OCI-LY7 (cell line): ENCODE measurements around the gene ZNF534. TPM values are rescaled to one million over a fixed set of nuclear protein-coding genes. Genes with fewer than 3 reads are reported as not detected.
"Not testable (repeated sequence)": the region's sequence is repeated elsewhere in the genome, so short reads cannot be mapped to it uniquely, and the experiment has no call there.

Experiments used
- BruUV-seq: library from RNA; stranded (reverse); fragments of 400-500 nt; replicated peaks from 2 replicates; lab custom pipeline; 2021; lab: Mats Ljungman, UMichigan
- CTCF ChIA-PET: fragments of 300-600 bp; sonication (Branson Sonifier 250); formaldehyde crosslinking; loops from one replicate; lab custom pipeline; 2022; ENCODE audit warnings: antibody characterized with exemption; ENCODE audit not compliant: unreplicated experiment; lab: Charles Lee
- POLR2A ChIA-PET: fragments of 300-600 bp; sonication (Branson Sonifier 250); formaldehyde crosslinking; loops from one replicate; lab custom pipeline; 2022; ENCODE audit warnings: antibody characterized with exemption; lab: Charles Lee
- DNase-seq: peaks from one replicate; pipeline ENCODE4 v3.0.0-alpha.2; 2015; ENCODE audit warnings: low spot score
- H2AFZ ChIP-seq: fragments of 200-600 bp; sonication (generic), shearing (Covaris generic); 2 replicates; pipeline ENCODE4 v1.6.1; 2014; ENCODE audit warnings: mild to moderate bottlenecking, antibody characterized with exemption, low read length, moderate library complexity
- H3K27ac ChIP-seq: fragments of 200-600 bp; sonication (generic); 2 replicates; pipeline ENCODE4 v1.5.1; 2014; ENCODE audit warnings: mixed run types, low read depth, mild to moderate bottlenecking, moderate library complexity, low read length, inconsistent platforms; ENCODE audit not compliant: poor library complexity, severe bottlenecking
- H3K36me3 ChIP-seq: fragments of 200-600 bp; sonication (generic); 2 replicates; pipeline ENCODE4 v1.6.1; 2014; ENCODE audit warnings: mild to moderate bottlenecking, antibody characterized with exemption, low read length, moderate library complexity, mixed read lengths; ENCODE audit not compliant: insufficient read depth
- H3K4me1 ChIP-seq: fragments of 200-600 bp; sonication (generic); 2 replicates; pipeline ENCODE4 v1.5.1; 2014; ENCODE audit warnings: mild to moderate bottlenecking, low read length; ENCODE audit not compliant: insufficient read depth, poor library complexity, severe bottlenecking
- H3K4me2 ChIP-seq: fragments of 200-600 bp; sonication (generic); 2 replicates; pipeline ENCODE4 v1.6.1; 2014; ENCODE audit warnings: mild to moderate bottlenecking, low read length
- H3K4me3 ChIP-seq: fragments of 200-600 bp; sonication (generic); 2 replicates; pipeline ENCODE4 v1.5.1; 2014; ENCODE audit warnings: mild to moderate bottlenecking, low read depth, low read length; ENCODE audit not compliant: poor library complexity, severe bottlenecking
- H3K79me2 ChIP-seq: fragments of 200-600 bp; sonication (generic); 2 replicates; pipeline ENCODE4 v1.6.1; 2016; ENCODE audit warnings: low read depth, mild to moderate bottlenecking, low read length, moderate library complexity, mixed read lengths; ENCODE audit not compliant: insufficient read depth
- H3K9me2 ChIP-seq: fragments of 200-600 bp; sonication (generic); 2 replicates; pipeline ENCODE4 v1.6.1; 2016; ENCODE audit warnings: mild to moderate bottlenecking, low read length, mixed read lengths; ENCODE audit not compliant: insufficient read depth
- H3K9me3 ChIP-seq: fragments of 200-600 bp; sonication (generic); 2 replicates; pipeline ENCODE4 v1.6.1; 2014; ENCODE audit warnings: mild to moderate bottlenecking, mixed run types, low read length, mixed read lengths
- H4K20me1 ChIP-seq: fragments of 200-600 bp; sonication (generic); 2 replicates; pipeline ENCODE4 v1.6.1; 2014; ENCODE audit warnings: mild to moderate bottlenecking, antibody characterized with exemption, low read length, moderate library complexity, mixed read lengths; ENCODE audit not compliant: insufficient read depth
- CTCF ChIP-seq: fragments of 200-600 bp; sonication (generic); conservative IDR thresholded peaks from 2 replicates; pipeline ENCODE4 v1.5.1; 2014; ENCODE audit warnings: mild to moderate bottlenecking, antibody characterized with exemption, low read length, moderate library complexity, mixed read lengths
- EZH2phosphoT487 ChIP-seq: fragments of 200-600 bp; sonication (generic); IDR thresholded peaks from 2 replicates; pipeline ENCODE4 v1.6.1; 2018; ENCODE audit warnings: low read depth, borderline replicate concordance, mild to moderate bottlenecking, mixed run types, antibody characterized with exemption, low read length, moderate library complexity, mixed read lengths
- intact Hi-C: fragments of 100-400 bp; cut with micrococcal nuclease; formaldehyde crosslinking; loops from one replicate; pipeline ENCODE4 v1.10.0; 2022; ENCODE audit not compliant: unreplicated experiment
- total RNA-seq, 2 experiments: library from RNA; depleted of rRNA in 1 of 2; stranded (reverse); fragments of >200 nt in 1 of 2; shearing (Covaris generic) in 1 of 2; gene quantifications; 2 replicates each; pipeline ENCODE4 v1.2.3, GENCODE V29; 2014 to 2022

ZNF534 gene
- total RNA-seq, 2 experiments from 2014 or later, result not detected

- H3K9me3 ChIP-seq, result no peaks in the 10 kb centered on the region
- H2AFZ ChIP-seq, result no peak overlapping the region
- BruUV-seq, result no TSS peak
- H3K27ac ChIP-seq, result no peak overlapping the region
- H3K36me3 ChIP-seq, result no peaks in the 10 kb centered on the region
- H3K79me2 ChIP-seq, result no peaks in the 10 kb centered on the region
- DNase-seq, result no peak
- H3K4me3 ChIP-seq, result no peak overlapping the region
- no peaks in the 10 kb centered on the region for H3K4me1 ChIP-seq
- ChIA-PET POLR2A (no interaction called here), CTCF (no interaction called here)
- TF ChIP-seq CTCF (no peak), EZH2phosphoT487 (no peak)
- H3K4me2 ChIP-seq, result no peak overlapping the region
- H3K9me2 ChIP-seq, result no peaks in the 10 kb centered on the region
- intact Hi-C loops, result no loop called here
- no peaks in the 10 kb centered on the region for H4K20me1 ChIP-seq
These were observed 65.6 kb downstream of the ZNF534 start for GRCh38 chr19:52494518-52494917.

- Histone ChIP-seq H3K9me3 (no peaks in the 10 kb centered on the region), H2AFZ (no peak overlapping the region), H3K4me3 (no peak overlapping the region), H3K4me2 (no peak overlapping the region), H3K4me1 (no peaks in the 10 kb centered on the region), H3K27ac (no peak overlapping the region), H3K79me2 (no peaks in the 10 kb centered on the region), H3K36me3 (no peaks in the 10 kb centered on the region), H3K9me2 (no peaks in the 10 kb centered on the region), H4K20me1 (no peaks in the 10 kb centered on the region)
- CTCF ChIA-PET, result no interaction called here
- no peak for DNase-seq
- TF ChIP-seq EZH2phosphoT487 (no peak), CTCF (no peak)
- POLR2A ChIA-PET, result no interaction called here
- BruUV-seq, result no TSS peak
- intact Hi-C loops, result no loop called here
These were observed 69.6 kb downstream of the ZNF534 start for GRCh38 chr19:52498571-52498970.

- H3K4me3 ChIP-seq, BruUV-seq, H3K9me3 ChIP-seq, H3K36me3 ChIP-seq, H4K20me1 ChIP-seq, H3K4me2 ChIP-seq, intact Hi-C loops, H3K27ac ChIP-seq, H3K79me2 ChIP-seq, CTCF ChIA-PET, H3K4me1 ChIP-seq, H2AFZ ChIP-seq, POLR2A ChIA-PET, DNase-seq, H3K9me2 ChIP-seq: not testable (repeated sequence)
These were observed 71.5 kb downstream of the ZNF534 start for GRCh38 chr19:52500474-52500873.

GRCh38 chr19:52500991-52501390, 72.0 kb downstream of the ZNF534 start:
- H3K4me3 ChIP-seq, H3K27ac ChIP-seq, H2AFZ ChIP-seq, H3K4me2 ChIP-seq, POLR2A ChIA-PET, H3K36me3 ChIP-seq, BruUV-seq, H3K9me3 ChIP-seq, H3K9me2 ChIP-seq, H3K4me1 ChIP-seq, H3K79me2 ChIP-seq, CTCF ChIA-PET, intact Hi-C loops, H4K20me1 ChIP-seq, DNase-seq: not testable (repeated sequence)
